ENCODE measurements around the gene DYNC1I2. TPM values are rescaled to one million over a fixed set of nuclear protein-coding genes. Genes with fewer than 3 reads are reported as not detected.

Gene DYNC1I2
- total RNA-seq = 112 TPM

GRCh38 chr2:171687287-171688128, at the start of gene DYNC1I2:
Gene DYNC1I2 (plus strand): TSS chr2:171687469. CDS start chr2:171690156, 2,687 bp downstream.

Other genes with a start within 250 kb of the DYNC1I2 start
- gene CYBRD1, start 165.0 kb upstream of the DYNC1I2 start, total RNA-seq = 57.5 TPM
- gene SLC25A12, start 206.8 kb downstream of the DYNC1I2 start, total RNA-seq = 29.6 TPM
- gene HAT1, start 235.0 kb downstream of the DYNC1I2 start, total RNA-seq = 36.5 TPM

All from metanephros (tissue), 1 donor.